ENCODE results near the gene UBN2. TPM values are rescaled to one million over a fixed set of nuclear protein-coding genes. Genes with fewer than 3 reads are reported as not detected.

UBN2 gene
- total RNA-seq, 4 donors from 2014 or later: 19.9 to 33.7 (median 24.7) TPM

- TF ChIP-seq POLR2A (IDR thresholded peaks at IDR 0.05) (peak in 1 of 2 donors; percentile 75), CTCF (IDR thresholded peaks at IDR 0.05) (peak; percentile 18 to 79 (median 65))
- 3 to 6% methylated on average over 21 to 57 of the region's 66 CpGs for WGBS, 2 donors
- intact Hi-C loops (cut with DNase I): loop anchor here (10.0 kb wide), 1 partner anchor 145 kb away; the partner anchor contains the start of gene KLRG2
- no peaks in the 10 kb centered on the region for H3K36me3 ChIP-seq
- H3K4me1 ChIP-seq: peaks cover 6 to 17% of the 10 kb centered on the region in 2 donors
- DNase-seq: peak; percentile 100
- H3K4me3 ChIP-seq (replicated peaks in 1 of 3): peak overlapping the region; percentile 5 to 89 (median 65)
- H3K27me3 ChIP-seq: no peaks in the 10 kb centered on the region
- H3K9me3 ChIP-seq: no peaks in the 10 kb centered on the region
- H3K27ac ChIP-seq: peak overlapping the region; percentile 97 to 100 (median 99)
Measured at GRCh38 chr7:139340037-139340807, 109.2 kb downstream of the UBN2 start.

- Histone ChIP-seq H3K4me3 (replicated peaks in 1 of 3) (peak overlapping the region; percentile 65 to 93 (median 89)), H3K36me3 (no peaks in the 10 kb centered on the region), H3K9me3 (no peaks in the 10 kb centered on the region), H3K27ac (peak overlapping the region; percentile 97 to 100 (median 99)), H3K4me1 (peaks cover 6 to 17% of the 10 kb centered on the region in 2 donors), H3K27me3 (no peaks in the 10 kb centered on the region)
- TF ChIP-seq POLR2A (IDR thresholded peaks at IDR 0.05) (no peak), CTCF (IDR thresholded peaks at IDR 0.05) (no peak)
- intact Hi-C loops (cut with DNase I): loop anchor here (10.0 kb wide), 1 partner anchor 144 kb away; the partner anchor contains the start of gene KLRG2
- no peak for DNase-seq
- 0% methylated on average over 9 of the region's 9 CpGs for WGBS, 2 donors
Measured at GRCh38 chr7:139340808-139341057, 109.7 kb downstream of the UBN2 start.

- Histone ChIP-seq H3K36me3 (no peaks in the 10 kb centered on the region), H3K9me3 (no peaks in the 10 kb centered on the region), H3K27ac (peak within 1 kb of the TSS; percentile 97 to 100 (median 99)), H3K27me3 (no peaks in the 10 kb centered on the region), H3K4me1 (peaks cover 6 to 17% of the 10 kb centered on the region in 2 donors), H3K4me3 (replicated peaks in 1 of 3) (peak within 1 kb of the TSS; percentile 65 to 93 (median 89))
- intact Hi-C loops (cut with DNase I): loop anchor here (10.0 kb wide), 1 partner anchor 144 kb away; the partner anchor contains the start of gene KLRG2
- 0 to 1% methylated on average over 13 to 40 of the region's 54 CpGs for WGBS, 2 donors
- peak; percentile 95 to 96 for DNase-seq
- peak in 4 of 6 experiments; percentile 49 to 58 (median 53) for TF ChIP-seq CTCF (IDR thresholded peaks at IDR 0.05)
- TF ChIP-seq POLR2A (IDR thresholded peaks at IDR 0.05): peak; percentile 63 to 91
Measured at GRCh38 chr7:139341058-139341775, 110.2 kb downstream of the UBN2 start, which contains the start of gene FMC1. TSS of gene FMC1 (plus strand) at chr7:139341337. CDS start at chr7:139341385, 48 bp downstream.

- no peak for DNase-seq
- H3K36me3 ChIP-seq: no peaks in the 10 kb centered on the region
- 0% methylated on average over 9 of the region's 9 CpGs for WGBS, 2 donors
- H3K27me3 ChIP-seq: no peaks in the 10 kb centered on the region
- peaks cover 6 to 17% of the 10 kb centered on the region in 2 donors for H3K4me1 ChIP-seq
- H3K9me3 ChIP-seq: no peaks in the 10 kb centered on the region
- TF ChIP-seq POLR2A (IDR thresholded peaks at IDR 0.05) (no peak), CTCF (IDR thresholded peaks at IDR 0.05) (no peak)
- H3K27ac ChIP-seq: peak overlapping the region; percentile 97 to 100 (median 99)
- H3K4me3 ChIP-seq (replicated peaks in 1 of 3): peak overlapping the region; percentile 65 to 93 (median 89)
- intact Hi-C loops (cut with DNase I): loop anchor here (10.0 kb wide), 1 partner anchor 143 kb away; the partner anchor contains the start of gene KLRG2
Measured at GRCh38 chr7:139341776-139342226, 110.8 kb downstream of the UBN2 start.

Measured in thyroid gland (tissue), 4 donors.